ENCODE measurements around the gene LGALS9. TPM values are rescaled to one million over a fixed set of nuclear protein-coding genes. Genes with fewer than 3 reads are reported as not detected.

The LGALS9 gene
- total and polyA plus RNA-seq, 4 donors = 19.8 to 228 (median 116) TPM

- WGBS, 2 donors = 92 to 94% methylated on average over 3 of the region's 3 CpGs
- Histone ChIP-seq H3K9me3 (ENCODE audit: control insufficient read depth in 4 of 4, insufficient read depth in 3 of 4, low read length in 3 of 4) (no peaks in the 10 kb centered on the region), H3K4me3 (no peak overlapping the region), H3K9ac (ENCODE audit: insufficient read depth in 1 of 2, low read length in 2 of 2) (no peak overlapping the region), H3K27ac (ENCODE audit: low read depth in 1 of 2, low read length in 1 of 2) (no peak overlapping the region), H3K4me1 (ENCODE audit: control insufficient read depth in 5 of 5, insufficient read depth in 5 of 5, low read length in 5 of 5) (peaks cover 0 to 15% (median 9%) of the 10 kb centered on the region in 5 donors), H3K27me3 (ENCODE audit: control insufficient read depth in 3 of 3, insufficient read depth in 3 of 3, low read length in 2 of 3) (no peaks in the 10 kb centered on the region), H3K36me3 (ENCODE audit: control insufficient read depth in 4 of 4, insufficient read depth in 4 of 4, low read length in 4 of 4) (peaks cover 0 to 50% (median 21%) of the 10 kb centered on the region in 4 donors)
- DNase-seq (no peak), ATAC-seq (ENCODE audit: insufficient read depth, low FRiP score) (no peak)
- no peak for TF ChIP-seq CTCF (IDR thresholded peaks at IDR 0.05; ENCODE audit: control extremely low read depth, extremely low read depth)
Observed at GRCh38 chr17:27591986-27592385, 39.0 kb upstream of the LGALS9 start.

- Histone ChIP-seq H3K4me1 (ENCODE audit: control insufficient read depth in 5 of 5, insufficient read depth in 5 of 5, low read length in 5 of 5) (peaks cover 0 to 18% (median 9%) of the 10 kb centered on the region in 5 donors), H3K36me3 (ENCODE audit: control insufficient read depth in 4 of 4, insufficient read depth in 4 of 4, low read length in 4 of 4) (peaks cover 0 to 49% (median 25%) of the 10 kb centered on the region in 4 donors), H3K9me3 (ENCODE audit: control insufficient read depth in 4 of 4, insufficient read depth in 3 of 4, low read length in 3 of 4) (no peaks in the 10 kb centered on the region), H3K9ac (ENCODE audit: insufficient read depth in 1 of 2, low read length in 2 of 2) (no peak overlapping the region), H3K27ac (ENCODE audit: low read depth in 1 of 2, low read length in 1 of 2) (no peak overlapping the region), H3K27me3 (ENCODE audit: control insufficient read depth in 3 of 3, insufficient read depth in 3 of 3, low read length in 2 of 3) (no peaks in the 10 kb centered on the region), H3K4me3 (no peak overlapping the region)
- DNase-seq = no peak
- no peak for TF ChIP-seq CTCF (IDR thresholded peaks at IDR 0.05; ENCODE audit: control extremely low read depth, extremely low read depth)
- ATAC-seq (ENCODE audit: insufficient read depth, low FRiP score) = no peak
- 94 to 95% methylated on average over 9 of the region's 9 CpGs for WGBS, 2 donors
Observed at GRCh38 chr17:27593232-27593856, 37.6 kb upstream of the LGALS9 start.

DNA sequence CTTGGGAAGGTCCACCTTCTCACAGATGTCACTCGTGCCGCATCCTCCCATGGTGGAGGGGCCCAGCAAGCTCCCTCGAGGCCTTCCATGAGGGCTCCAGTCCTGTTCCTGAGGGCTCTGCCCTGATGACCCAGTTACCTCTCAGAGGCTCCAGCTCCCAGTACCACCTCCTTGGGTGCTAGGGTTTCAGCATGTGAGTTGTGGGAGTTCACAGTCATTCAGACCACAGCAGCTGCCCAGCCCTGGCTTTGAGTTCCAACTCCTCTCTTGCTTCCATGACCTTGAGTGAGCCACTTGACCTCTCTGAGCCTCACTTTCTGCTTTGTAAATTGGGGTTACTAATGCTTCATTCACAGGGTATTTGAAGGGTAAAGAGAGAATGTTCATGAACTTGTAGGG, 37.1 kb upstream of the LGALS9 start:
- H3K4me1 ChIP-seq (ENCODE audit: control insufficient read depth in 5 of 5, insufficient read depth in 5 of 5, low read length in 5 of 5) = peaks cover 0 to 18% (median 9%) of the 10 kb centered on the region in 5 donors
- H3K9me3 ChIP-seq (ENCODE audit: control insufficient read depth in 4 of 4, insufficient read depth in 3 of 4, low read length in 3 of 4) = no peaks in the 10 kb centered on the region
- no peak for ATAC-seq (ENCODE audit: insufficient read depth, low FRiP score)
- no peak for DNase-seq
- no peak for TF ChIP-seq CTCF (IDR thresholded peaks at IDR 0.05; ENCODE audit: control extremely low read depth, extremely low read depth)
- H3K36me3 ChIP-seq (ENCODE audit: control insufficient read depth in 4 of 4, insufficient read depth in 4 of 4, low read length in 4 of 4) = peaks cover 0 to 50% (median 26%) of the 10 kb centered on the region in 4 donors
- H3K4me3 ChIP-seq = no peak overlapping the region
- H3K9ac ChIP-seq (ENCODE audit: insufficient read depth in 1 of 2, low read length in 2 of 2) = no peak overlapping the region
- no peak overlapping the region for H3K27ac ChIP-seq (ENCODE audit: low read depth in 1 of 2, low read length in 1 of 2)
- 92 to 95% methylated on average over 3 of the region's 3 CpGs for WGBS, 2 donors
- H3K27me3 ChIP-seq (ENCODE audit: control insufficient read depth in 3 of 3, insufficient read depth in 3 of 3, low read length in 2 of 3) = no peaks in the 10 kb centered on the region

- Histone ChIP-seq H3K27ac (ENCODE audit: low read depth in 1 of 2, low read length in 1 of 2) (no peak overlapping the region), H3K36me3 (ENCODE audit: control insufficient read depth in 4 of 4, insufficient read depth in 4 of 4, low read length in 4 of 4) (peaks cover 0 to 51% (median 28%) of the 10 kb centered on the region in 4 donors), H3K4me1 (ENCODE audit: control insufficient read depth in 5 of 5, insufficient read depth in 5 of 5, low read length in 5 of 5) (peaks cover 0 to 18% (median 9%) of the 10 kb centered on the region in 5 donors), H3K9ac (ENCODE audit: insufficient read depth in 1 of 2, low read length in 2 of 2) (no peak overlapping the region), H3K4me3 (no peak overlapping the region), H3K27me3 (ENCODE audit: control insufficient read depth in 3 of 3, insufficient read depth in 3 of 3, low read length in 2 of 3) (no peaks in the 10 kb centered on the region), H3K9me3 (ENCODE audit: control insufficient read depth in 4 of 4, insufficient read depth in 3 of 4, low read length in 3 of 4) (no peaks in the 10 kb centered on the region)
- no peak for ATAC-seq (ENCODE audit: insufficient read depth, low FRiP score)
- TF ChIP-seq CTCF (IDR thresholded peaks at IDR 0.05; ENCODE audit: control extremely low read depth, extremely low read depth) = no peak
- WGBS, 2 donors = 90 to 93% methylated on average over 2 of the region's 2 CpGs
- DNase-seq = no peak
Observed at GRCh38 chr17:27595208-27595607, 35.8 kb upstream of the LGALS9 start.

All from lung (tissue), 12 donors.